ENCODE measurements around the gene ZBTB16.

The ZBTB16 gene

DNA sequence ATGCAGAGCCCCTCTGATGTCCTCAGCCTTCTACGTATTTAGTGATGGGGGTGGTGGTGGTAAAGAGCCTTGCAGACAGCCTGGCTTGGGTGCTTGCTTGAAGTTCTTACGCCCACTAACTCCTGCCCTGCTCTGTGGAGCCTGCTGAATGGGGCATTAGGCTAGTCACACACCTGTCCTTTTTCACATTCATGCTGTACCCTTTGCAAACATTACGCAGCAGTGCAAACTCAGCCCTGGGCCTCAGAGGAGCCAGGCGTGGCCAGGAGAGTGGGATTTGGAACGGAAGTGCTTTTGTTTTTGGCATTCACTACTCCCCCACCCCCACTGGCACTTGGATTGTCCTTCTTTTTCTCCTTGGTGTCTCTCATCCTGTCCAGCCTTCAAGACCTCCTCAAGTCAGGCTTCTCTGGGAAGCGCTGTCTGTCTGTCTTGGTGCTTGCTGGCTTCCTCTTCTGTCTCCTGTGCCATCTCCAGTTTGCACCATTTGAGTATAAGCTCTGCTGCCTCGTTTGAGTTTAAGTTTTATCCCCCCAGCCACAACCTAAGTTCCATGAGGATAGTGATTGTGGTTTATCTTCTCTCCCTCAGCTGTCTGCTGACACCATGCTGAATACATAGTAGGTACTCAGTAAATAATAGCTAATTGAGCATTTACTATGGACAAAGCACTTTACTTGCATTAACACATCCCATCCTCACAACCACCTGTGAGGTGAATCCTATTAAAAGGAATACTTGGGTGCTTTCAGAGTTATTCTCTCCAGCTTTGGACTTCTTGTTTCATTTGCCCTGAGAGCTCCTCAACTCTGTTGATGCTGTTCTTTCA lies 26.7 kb downstream of the ZBTB16 start:
- no peak for DNase-seq

DNA sequence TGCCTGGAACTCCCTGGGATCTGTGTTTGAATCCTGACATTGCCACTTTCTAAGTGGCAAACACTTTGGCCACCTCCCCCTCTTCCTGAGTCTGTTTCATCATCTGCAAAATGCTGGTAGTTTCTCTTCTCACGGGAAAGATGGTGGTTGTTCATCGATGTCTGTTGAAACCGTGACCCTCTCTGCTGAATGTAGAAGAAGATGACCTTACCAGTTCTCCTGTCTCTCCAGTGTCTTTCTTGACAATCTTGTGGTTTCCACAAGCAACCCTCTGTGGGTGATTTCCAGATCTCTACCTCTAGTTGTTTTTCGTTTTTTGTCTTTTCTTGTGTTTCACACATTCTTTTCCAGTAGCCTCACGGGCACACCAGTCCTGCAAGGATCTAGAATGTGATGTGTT lies 27.5 kb downstream of the ZBTB16 start:
- DNase-seq, result no peak

DNA sequence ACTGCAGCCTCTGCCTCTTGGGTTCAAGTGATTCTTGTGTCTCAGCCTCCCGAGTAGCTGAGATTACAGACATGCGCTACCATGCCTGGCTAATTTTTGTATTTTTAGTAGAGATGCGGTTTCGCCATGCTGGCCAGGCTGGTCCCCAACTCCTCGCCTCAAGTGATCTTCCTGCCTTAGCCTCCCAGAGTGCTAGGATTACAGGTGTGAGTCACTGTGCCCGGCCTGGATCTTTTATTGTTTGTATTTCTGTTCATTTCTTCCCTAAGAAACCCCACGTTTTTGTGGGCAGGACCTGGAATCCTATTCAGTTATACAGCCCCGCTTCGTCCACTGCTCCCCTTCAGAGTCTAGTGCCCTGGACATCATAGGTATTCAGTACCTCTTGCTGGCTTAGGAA lies 28.7 kb downstream of the ZBTB16 start:
- no peak for DNase-seq

DNA sequence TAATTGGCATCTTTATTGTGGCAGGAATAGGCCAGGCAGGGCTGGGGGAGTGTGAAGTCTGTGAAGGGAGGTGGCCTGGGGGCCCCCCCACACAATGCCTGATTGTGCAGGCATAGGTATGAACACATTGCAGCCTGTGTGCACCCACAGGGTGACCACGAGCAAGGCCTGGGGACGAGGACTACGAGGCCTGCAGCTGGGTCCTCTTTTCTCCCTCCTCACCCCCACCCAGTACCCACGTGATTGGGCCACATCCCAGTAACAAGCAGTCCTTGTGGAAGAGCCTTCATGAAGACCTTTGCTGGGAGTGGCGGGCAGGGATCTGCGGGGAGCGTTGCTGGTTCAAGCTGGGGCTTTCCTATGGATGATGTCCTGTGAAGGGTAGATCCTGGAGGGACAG lies 29.3 kb downstream of the ZBTB16 start:
- no peak for DNase-seq

DNA sequence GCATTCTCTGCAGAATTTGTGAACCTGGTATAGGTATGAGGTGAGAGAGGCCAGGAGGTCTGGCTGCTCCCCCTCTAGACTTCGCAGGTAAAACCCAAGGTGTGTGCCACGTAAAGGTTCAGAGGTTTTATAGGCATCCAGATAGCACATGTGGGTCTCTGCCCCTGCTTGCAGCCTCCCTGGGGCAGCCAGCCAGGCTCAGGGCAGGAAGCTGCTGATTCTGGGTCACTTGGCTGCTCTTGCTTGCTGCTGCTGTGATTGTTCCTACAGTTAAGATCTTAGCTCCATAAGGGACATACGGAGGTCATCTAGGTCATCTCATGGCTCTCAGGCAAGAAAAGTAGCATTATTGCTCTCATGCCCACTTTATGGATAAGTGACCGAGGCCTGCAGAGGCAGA lies 30.2 kb downstream of the ZBTB16 start:
- no peak for DNase-seq

DNA sequence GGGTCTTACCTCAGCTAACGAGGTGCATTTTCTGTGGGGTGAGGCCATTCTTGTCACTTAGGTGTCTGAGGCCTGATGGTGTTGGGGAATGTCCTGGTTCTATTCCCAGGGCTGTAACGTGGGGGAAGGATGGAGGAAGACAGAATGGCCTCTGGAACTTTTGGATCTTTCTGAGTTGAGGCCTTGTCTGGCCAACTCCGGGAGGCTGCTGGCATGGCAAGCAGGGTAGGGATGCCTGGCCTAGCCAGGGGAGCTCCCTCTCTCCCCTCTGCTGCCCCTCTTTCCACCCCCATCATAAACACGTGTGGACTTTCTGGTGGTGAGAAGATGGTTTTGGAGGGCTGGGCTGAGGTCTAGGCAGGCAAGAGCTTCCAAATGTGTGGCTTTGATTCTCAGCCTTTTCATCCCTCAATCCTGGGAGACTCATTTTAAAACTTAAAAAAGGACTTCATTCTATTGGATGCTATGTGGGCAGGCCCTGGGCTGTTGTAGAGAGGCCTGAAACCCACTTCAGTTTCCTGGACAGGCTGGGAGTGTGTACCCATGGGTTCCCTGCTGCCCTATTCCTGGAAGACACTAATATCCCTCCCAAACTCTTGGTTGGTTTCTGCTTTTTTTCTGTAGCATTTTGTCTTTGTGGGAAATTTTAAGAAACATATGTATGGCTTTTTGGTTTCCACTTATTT lies 30.9 kb downstream of the ZBTB16 start:
- DNase-seq, result no peak

DNA sequence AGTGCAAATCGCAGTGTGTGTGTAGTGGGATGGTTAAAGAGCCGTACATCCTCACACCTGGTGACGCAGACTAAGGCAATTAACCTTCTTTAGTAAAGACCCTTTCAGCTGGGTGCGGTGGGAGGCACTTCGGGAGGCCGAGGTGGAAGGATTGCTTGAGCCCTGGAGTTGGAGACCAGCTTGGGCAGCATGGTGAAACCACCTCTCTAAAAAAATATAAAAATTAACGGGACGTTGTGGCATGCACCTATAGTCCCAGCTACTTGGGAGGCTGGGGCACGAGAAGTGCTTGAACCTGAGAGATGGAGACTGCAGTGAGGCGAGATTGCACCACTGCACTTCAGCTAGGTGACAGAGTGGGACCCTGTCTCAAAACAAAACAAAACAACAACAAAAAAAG lies 31.5 kb downstream of the ZBTB16 start:
- no peak for DNase-seq

DNA sequence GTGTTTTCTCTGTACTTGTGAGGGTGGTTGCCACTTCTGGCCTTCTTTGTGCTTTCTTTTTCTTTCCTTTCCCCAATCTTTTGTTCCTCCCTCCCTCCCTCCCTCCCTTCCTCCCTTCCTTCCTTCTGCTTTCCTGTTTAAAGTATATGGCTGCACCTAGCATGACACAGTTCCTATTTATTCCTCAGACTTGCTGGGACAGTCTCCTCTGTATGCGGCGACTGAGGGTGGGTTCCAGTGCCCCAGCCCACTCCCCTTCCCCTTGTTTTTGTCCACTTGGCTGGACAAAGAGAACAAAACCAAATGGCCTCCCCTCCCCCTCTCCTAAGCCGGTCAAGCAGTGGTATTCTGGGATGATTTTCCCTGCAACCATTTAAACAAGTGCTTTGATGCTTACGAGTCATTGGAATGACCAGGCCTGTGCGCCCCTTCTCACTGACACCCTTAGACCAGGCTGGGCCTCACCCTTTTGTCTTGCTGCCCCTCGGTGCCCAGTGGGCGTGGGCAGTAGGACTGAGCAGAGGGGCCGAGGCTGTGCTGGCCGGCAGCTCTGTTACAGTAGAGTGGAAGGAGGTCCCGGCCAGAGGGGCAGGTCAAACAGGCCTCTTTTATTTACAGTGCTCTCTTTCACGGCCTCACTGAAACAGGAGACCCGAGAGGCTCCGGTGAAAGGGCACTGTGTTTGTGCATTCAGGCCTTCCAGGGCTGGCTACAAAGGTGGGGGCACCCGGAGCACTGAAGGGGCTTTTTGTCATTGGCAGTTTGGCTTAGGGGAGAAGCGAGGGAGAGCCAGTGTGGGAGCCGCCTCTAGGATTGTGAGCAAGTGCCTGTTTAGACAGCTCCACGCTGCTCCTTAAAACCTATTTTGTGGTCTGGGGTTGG lies 32.2 kb downstream of the ZBTB16 start:
- no peak for DNase-seq

DNA sequence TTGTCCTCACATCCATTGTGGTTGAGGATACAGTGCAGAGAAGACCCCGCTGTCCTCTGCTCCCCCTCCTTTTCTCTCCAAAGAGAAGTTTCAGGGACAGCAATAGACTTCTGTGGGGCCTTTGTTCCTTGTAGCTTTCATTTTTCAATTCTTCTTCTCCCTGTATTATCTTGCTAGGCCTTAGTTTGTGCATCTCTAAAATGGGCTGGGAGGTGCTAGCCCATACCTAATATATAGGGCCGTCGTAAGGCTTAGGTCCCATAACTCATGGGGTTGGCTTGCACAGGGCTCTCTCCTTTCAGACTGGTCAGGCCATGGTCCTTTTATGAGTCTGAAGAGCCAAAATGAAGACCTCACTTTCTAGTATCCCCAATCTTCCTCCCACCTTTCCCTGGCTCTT lies 33.0 kb downstream of the ZBTB16 start:
- DNase-seq, result no peak

DNA sequence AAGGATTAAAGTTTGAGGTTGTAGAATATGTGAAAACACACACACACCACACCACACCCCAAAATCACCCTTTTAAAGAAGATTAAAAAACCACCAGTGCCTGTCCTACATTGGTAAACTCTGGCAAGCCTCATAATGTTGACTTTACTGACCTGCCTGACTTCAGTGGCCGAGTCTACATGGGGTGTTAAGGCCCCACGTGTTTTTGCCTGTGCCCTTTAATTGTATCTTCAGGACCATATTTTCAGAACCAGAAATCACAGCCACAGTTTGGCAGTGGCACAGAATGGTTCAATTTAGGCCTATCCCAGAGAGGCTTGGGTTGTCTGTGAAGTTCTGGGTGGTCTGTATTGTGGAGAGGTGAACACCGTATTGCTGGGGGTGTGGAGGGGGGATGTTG lies 33.4 kb downstream of the ZBTB16 start:
- no peak for DNase-seq

DNA sequence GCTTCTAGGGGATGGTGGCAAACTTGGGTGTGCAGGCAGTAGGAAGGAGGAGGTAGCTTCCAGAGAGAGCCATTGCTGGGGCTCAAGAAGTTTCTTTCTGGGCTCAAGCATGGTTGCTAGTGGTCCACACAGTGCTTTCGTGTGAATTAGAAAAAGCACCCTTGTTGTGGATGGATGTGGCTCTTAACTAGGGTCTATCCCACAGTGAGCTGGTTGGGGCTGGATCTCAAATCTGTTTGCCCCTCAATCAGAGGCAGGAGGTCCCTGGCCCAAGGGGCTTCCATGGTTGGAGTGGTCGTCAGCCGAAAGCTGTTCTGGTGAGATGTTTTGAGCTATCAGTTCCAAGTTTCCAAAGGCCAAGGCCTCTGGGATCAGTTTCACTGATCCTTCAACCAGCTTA lies 35.0 kb downstream of the ZBTB16 start:
- no peak for DNase-seq

DNA sequence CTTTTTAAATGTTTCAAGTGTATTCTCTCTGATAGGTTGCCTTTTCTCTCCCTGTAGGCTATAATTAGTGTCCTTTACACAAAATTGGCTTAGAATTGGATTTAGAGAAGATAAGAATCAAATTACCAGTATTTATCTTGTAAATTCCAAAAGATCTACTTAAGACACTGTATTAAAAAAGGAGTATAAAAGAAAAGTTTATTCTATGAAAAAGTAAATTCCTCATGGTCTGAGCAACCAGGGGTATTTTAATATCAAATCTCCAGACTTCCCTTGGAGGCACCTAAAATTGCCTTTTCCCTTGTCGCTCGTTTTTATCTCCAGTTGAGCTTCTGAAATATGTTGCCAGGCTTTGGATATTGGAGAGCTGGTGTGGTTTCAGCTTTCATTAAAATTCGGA lies 36.4 kb downstream of the ZBTB16 start:
- no peak for DNase-seq

DNA sequence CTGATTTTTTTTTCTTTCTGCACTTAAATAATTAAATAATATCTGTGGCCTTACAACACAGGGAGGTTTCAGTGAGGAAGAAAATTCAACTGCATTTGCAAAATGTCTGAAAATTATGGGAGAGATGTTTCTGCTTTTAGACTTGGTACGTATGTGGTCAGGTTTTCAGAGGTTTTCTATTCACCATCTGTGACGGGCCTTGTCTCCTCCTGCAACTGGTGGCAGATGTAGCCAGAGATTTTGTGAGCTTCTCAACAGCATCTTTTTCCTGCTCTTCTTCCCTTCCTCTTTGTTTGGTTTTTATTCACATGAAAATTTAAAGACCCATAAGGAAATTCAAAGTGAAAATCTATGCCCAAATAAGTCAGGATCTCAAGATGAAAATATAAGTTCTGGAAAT lies 38.3 kb downstream of the ZBTB16 start:
- DNase-seq, result no peak

DNA sequence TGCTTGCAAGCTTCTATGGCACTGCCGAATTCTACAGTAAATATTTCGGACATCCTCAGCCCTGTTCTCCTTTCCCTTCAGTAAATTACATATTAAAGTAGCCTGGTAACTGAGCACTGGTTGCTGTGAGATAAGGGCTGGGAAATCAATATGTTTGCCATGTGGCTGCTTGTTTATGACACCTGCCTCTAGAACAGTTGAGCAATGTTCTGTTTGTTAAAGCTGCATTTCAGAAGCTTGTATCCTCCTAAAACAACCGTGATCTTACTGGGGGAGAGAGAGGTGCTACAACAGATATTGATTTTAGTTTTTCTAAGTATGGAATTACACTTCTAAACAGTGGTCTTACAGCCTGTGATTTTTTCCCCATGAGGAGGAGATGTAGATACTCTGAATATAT lies 39.4 kb downstream of the ZBTB16 start:
- DNase-seq, result no peak

DNA sequence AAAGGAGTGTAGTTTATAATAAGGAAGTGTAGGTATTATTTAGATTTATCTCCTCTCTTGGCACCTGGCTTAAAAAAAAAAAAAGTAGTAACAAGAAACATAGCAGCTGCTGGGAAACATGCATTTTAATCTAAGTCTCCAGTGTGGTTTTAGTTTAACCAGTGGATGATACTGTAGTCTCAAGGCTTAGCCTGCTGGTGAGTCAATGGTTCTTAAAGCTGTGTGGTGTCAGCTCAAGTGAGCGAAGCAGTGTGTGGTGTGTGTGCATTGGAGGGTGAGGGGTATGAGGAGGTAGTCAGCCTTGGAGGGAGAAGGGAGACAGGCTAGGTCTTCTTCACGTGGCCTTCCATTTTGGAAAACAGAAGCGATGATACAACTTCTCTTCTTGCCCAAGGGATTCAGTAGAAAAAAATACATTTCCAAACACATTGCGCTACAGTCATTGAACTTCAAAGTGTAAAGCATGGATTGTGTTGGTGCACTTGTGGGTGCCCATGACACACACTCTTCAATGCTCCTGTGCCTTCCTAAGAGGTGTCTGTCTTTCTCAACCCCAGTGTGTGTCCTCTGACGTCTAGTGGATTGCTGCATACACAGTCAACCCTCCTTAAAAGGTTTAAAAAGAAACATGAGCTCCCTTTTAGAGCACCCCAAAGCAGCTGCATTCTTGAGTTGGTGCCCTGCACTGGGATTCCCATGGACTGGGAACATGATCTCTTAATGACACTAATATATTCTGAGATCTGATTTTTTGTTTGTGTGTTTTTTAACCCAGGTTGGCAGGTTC lies 40.1 kb downstream of the ZBTB16 start:
- no peak for DNase-seq

DNA sequence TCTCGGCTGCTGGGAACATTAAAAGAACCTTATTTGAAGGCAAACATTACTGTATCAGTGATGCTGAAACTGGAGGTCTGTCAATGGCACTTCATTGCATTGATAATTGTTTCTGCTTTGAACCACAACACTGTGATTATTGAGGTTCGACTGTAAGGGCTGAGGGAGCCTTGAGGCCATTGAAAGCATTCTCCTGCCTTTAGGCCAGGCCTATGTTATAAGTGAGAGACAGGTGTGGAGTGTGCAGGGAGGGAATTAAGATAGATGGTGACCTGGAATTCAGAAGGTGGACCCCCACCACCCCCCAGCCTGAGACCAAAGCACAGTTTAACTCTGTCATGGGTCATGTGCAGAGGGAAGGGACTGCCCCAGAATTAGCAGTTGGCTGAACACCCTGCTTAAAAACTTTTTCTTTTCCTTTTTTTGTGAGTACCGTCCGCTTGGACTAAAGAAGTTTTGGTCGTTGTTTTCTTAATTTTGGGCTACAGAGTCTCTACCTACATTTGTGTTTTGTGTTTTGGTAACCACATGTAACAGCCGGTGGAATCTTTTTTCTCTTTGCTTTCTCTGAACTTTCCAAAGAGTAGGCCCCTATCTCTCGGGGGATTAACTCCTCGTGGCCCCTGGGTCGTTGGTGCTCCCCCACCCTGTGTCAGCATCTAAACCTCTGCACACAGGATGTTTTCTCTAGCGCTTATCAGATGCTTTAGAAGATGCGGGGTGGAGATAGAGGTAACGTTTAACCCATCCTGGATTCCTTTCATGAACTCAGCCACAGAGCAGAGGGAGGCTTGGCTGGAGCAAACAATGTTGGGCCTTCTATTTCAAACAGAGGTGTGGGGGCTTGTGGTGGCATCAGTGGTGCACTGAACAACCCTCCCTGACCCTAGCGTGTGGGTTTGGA lies 43.7 kb downstream of the ZBTB16 start:
- DNase-seq, result no peak

DNA sequence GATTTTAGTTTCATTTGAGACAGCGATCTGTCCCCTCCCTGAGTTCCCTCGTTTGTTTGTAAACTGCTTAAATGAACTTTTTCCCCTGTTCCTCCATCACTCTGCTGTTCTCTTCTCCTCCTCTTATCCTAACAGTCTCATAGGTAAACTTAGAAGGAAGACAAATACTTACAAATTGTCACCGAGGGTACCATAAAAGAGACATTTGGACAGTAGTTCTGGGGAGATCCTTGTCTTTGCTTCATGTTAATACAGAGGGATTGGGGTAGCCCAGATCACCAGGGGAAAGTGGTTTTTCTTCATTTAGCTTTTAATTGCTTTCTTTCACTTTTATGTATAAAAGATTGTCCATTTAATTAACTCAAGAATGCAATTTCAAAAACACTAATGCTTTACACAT lies 46.1 kb downstream of the ZBTB16 start:
- DNase-seq, result no peak

DNA sequence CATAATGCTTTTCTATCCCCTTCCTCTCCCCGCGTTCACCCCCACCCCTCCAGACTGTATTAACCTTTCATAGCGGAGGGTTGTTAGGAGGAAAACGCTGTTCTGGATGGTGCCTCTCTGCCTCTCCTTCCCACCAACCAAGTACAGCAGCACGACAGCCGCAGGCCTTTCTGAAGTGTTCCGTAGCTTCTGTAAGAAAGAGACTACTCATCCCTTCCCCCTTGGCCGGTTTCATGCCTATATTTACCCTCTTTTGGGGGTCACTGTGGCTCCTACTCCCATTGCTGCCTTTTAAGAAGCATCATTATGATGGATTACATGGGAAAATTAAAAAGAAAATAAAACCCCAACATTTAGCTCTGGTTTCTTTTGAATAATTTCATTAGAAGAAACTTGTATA lies 46.5 kb downstream of the ZBTB16 start:
- DNase-seq, result no peak

DNA sequence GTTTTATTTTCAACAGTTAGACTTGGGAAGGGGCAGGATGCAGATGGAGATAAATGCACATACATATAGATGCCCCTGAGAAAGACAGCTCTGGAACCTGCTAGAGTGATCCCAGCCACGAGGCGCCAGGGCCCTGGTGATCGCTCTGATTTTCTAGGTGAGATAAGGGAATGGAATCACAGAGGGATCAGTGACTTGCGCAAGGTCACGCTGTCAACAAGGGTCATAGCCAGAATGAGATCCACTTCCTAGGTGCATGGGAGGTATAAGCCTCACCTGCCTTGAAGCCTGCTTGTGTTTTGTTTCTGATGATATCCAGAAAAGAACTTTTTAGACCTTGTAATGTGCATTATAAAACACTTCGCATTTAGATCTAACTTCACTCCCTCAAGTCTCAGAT lies 47.5 kb downstream of the ZBTB16 start:
- DNase-seq, result no peak

DNA sequence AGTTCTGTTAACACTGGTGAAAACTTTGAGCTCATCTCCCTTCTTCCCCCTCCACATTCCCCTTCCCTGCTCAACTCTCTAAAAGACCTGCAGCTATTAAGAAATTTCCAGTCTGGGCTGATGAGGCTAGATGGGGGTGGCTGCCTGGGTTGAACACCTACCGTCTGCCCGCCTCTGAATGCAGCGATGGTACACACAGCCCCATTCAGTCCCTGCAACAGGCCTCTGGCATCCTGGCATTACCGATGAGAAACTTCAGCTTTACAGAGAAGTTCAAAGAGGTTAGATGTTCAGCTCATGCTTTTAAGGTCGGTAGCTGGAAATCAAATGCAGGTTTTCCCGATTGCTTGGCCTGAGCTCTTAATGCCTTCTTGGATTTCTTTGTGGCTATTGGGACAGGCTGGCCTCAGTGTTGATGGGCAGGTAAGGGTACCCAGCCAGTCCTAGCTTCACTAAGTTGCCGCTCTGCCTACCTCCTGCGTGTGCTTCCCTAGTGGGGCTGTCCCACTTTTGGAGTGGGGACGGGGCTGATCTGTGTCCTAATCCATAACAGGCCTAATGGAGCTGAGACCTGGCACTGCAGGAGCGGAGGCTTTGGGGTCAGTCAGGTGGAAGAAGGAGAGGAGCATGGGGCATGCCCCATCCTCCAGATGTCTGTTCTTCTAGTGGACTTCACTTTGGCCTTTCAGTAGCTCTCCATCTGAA lies 49.1 kb downstream of the ZBTB16 start:
- no peak for DNase-seq
